ENCODE measurements around the gene SURF2. TPM values are rescaled to one million over a fixed set of nuclear protein-coding genes. Genes with fewer than 3 reads are reported as not detected.

The SURF2 gene
- total and polyA plus RNA-seq, 9 of the 15 experiments (the other 6 are each of a cell fraction or from before 2014, with no cell fraction given), result 5.5 to 82.5 (median 21.3) TPM

GRCh38 chr9:133320421-133320881, 35.9 kb upstream of the SURF2 start (continued):
- TF ChIP-seq FOXA1 (IDR thresholded peaks at IDR 0.05; ENCODE audit: borderline replicate concordance) (no peak), ZNF3 (CRISPR knock-in tag; IDR thresholded peaks at IDR 0.05) (no peak), SMC3 (conservative IDR thresholded peaks at IDR 0.05; ENCODE audit: insufficient read depth, low read depth, low read length) (0 out of 2 replicates have a peak, but pooled peaks have one; percentile 4), ZNF311 (CRISPR knock-in tag; IDR thresholded peaks at IDR 0.05) (no peak), RAD21 (CRISPR knock-in tag; conservative IDR thresholded peaks at IDR 0.05 in 1 of 2, IDR thresholded peaks at IDR 0.05 in 1 of 2) (peak in 1 of 2 experiments; percentile 30; a peak in 2 of 4 replicates), KDM4B (IDR thresholded peaks at IDR 0.05; ENCODE audit: borderline replicate concordance in 2 of 2, low read depth in 1 of 2) (no peak), PYGO2 (tag; IDR thresholded peaks at IDR 0.05) (no peak), RBM25 (IDR thresholded peaks at IDR 0.05; ENCODE audit: low read depth, low read length, severe bottlenecking) (no peak), C11orf30 (IDR thresholded peaks at IDR 0.05; ENCODE audit: low read depth) (no peak), CTCF (IDR thresholded peaks at IDR 0.05 in 2 of 3, conservative IDR thresholded peaks at IDR 0.05 in 1 of 3; ENCODE audit: insufficient read depth in 2 of 3, low read depth in 1 of 3, low read length in 3 of 3) (peak; percentile 26 to 37 (median 34); a peak in 5 of 6 replicates), RFX7 (CRISPR knock-in tag; IDR thresholded peaks at IDR 0.05) (no peak)
- TF ChIP-seq, protein P1, sequence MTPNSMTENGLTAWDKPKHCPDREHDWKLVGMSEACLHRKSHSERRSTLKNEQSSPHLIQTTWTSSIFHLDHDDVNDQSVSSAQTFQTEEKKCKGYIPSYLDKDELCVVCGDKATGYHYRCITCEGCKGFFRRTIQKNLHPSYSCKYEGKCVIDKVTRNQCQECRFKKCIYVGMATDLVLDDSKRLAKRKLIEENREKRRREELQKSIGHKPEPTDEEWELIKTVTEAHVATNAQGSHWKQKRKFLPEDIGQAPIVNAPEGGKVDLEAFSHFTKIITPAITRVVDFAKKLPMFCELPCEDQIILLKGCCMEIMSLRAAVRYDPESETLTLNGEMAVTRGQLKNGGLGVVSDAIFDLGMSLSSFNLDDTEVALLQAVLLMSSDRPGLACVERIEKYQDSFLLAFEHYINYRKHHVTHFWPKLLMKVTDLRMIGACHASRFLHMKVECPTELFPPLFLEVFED (CRISPR knock-in tag; conservative IDR thresholded peaks at IDR 0.05), result no peak
